Measurements from ENCODE around the gene KCNK5. TPM values are rescaled to one million over a fixed set of nuclear protein-coding genes. Genes with fewer than 3 reads are reported as not detected.

The KCNK5 gene
- total RNA-seq, 4 donors from 2014 or later = 1.0 to 4.8 (median 2.0) TPM

- intact Hi-C loops (cut with DNase I; ENCODE audit: low total_unique reads) = no loop called here
- no peak for TF ChIP-seq POLR2A (IDR thresholded peaks at IDR 0.05)
- TF ChIP-seq CTCF (IDR thresholded peaks at IDR 0.05) = no peak
- Histone ChIP-seq H3K36me3 (no peaks in the 10 kb centered on the region), H3K27ac (no peak overlapping the region), H3K4me1 (no peaks in the 10 kb centered on the region), H3K4me3 (no peak overlapping the region), H3K9me3 (no peaks in the 10 kb centered on the region), H3K27me3 (no peaks in the 10 kb centered on the region)
- no peak for DNase-seq
Observed at GRCh38 chr6:39263303-39264037, 34.2 kb upstream of the KCNK5 start.

DNA sequence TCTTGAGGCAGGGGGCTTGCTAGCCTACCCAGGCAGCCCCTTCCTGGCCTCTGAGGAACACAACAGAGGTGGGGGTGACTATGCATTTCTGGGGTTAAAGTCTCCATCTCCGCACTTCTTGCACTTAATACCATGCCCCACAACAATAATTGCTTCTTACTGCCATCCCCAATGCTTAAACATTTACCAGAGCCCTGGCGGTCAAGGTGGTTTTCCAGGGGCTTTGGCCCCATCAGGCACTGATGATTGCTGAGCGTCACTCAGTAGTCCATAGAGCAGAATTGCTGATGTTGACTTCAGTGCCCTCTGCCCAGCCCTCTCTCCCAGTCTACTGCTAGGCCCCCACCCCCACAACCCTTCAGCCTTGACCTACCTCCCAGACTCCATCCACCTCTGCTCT lies 32.5 kb upstream of the KCNK5 start:
- no peak overlapping the region for H3K4me3 ChIP-seq
- intact Hi-C loops (cut with DNase I; ENCODE audit: low total_unique reads) = no loop called here
- no peaks in the 10 kb centered on the region for H3K27me3 ChIP-seq
- H3K4me1 ChIP-seq = no peaks in the 10 kb centered on the region
- no peaks in the 10 kb centered on the region for H3K9me3 ChIP-seq
- H3K36me3 ChIP-seq = no peaks in the 10 kb centered on the region
- DNase-seq = no peak
- TF ChIP-seq POLR2A (IDR thresholded peaks at IDR 0.05) (no peak), CTCF (IDR thresholded peaks at IDR 0.05) (no peak)
- H3K27ac ChIP-seq = no peak overlapping the region

DNA sequence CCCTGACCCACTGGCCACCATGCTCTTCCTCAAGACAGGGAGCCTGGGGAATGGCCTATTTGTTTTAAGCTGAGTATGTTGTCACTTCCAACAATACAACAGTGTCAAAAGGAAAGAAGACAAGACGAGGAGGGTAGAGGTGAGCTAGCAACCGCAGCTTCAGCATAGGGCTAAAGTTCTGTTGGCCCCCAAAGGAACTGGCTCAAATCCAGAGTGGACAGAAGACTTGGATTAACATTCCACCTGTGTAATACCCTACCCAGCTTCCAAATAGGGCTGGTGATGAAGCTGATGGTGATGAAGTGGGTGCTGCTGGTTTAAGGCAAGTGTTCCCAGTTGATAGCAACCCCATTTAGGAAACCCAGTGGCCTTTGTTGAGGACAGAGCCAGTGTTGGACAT lies 31.7 kb upstream of the KCNK5 start:
- H3K36me3 ChIP-seq = no peaks in the 10 kb centered on the region
- no peaks in the 10 kb centered on the region for H3K27me3 ChIP-seq
- no peak for DNase-seq
- no peak overlapping the region for H3K27ac ChIP-seq
- intact Hi-C loops (cut with DNase I; ENCODE audit: low total_unique reads) = no loop called here
- no peaks in the 10 kb centered on the region for H3K4me1 ChIP-seq
- no peak overlapping the region for H3K4me3 ChIP-seq
- TF ChIP-seq CTCF (IDR thresholded peaks at IDR 0.05) (no peak), POLR2A (IDR thresholded peaks at IDR 0.05) (no peak)
- no peaks in the 10 kb centered on the region for H3K9me3 ChIP-seq

DNA sequence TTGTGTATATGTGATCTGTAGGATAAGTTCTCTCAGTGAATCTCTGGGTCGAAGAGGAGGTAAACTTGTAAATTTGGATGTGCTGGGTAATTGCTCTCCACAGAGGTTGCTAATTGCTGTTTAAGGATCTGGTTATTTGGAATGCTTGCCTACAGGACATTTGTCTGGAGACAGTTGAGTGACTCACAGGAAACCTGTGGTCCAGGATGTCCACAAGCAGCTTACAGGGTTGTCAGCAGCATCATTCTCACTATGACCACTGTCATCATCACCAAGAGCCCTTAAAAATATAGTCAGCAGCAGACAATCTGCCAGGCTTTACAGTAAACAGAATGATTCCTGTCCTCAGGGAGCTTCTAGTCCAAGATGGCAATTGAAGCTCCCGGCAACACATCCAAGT lies 31.2 kb upstream of the KCNK5 start:
- no peaks in the 10 kb centered on the region for H3K27me3 ChIP-seq
- H3K9me3 ChIP-seq = no peaks in the 10 kb centered on the region
- intact Hi-C loops (cut with DNase I; ENCODE audit: low total_unique reads) = no loop called here
- H3K36me3 ChIP-seq = no peaks in the 10 kb centered on the region
- no peak for DNase-seq
- H3K4me3 ChIP-seq = no peak overlapping the region
- no peak for TF ChIP-seq POLR2A (IDR thresholded peaks at IDR 0.05)
- no peak for TF ChIP-seq CTCF (IDR thresholded peaks at IDR 0.05)
- H3K27ac ChIP-seq = no peak overlapping the region
- H3K4me1 ChIP-seq = no peaks in the 10 kb centered on the region

GRCh38 chr6:39256294-39256940 lies 27.1 kb upstream of the KCNK5 start:
- no peaks in the 10 kb centered on the region for H3K9me3 ChIP-seq
- intact Hi-C loops (cut with DNase I; ENCODE audit: low total_unique reads) = no loop called here
- H3K27ac ChIP-seq = no peak overlapping the region
- TF ChIP-seq POLR2A (IDR thresholded peaks at IDR 0.05) = no peak
- no peak for TF ChIP-seq CTCF (IDR thresholded peaks at IDR 0.05)
- no peak for DNase-seq
- H3K4me3 ChIP-seq = no peak overlapping the region
- no peaks in the 10 kb centered on the region for H3K4me1 ChIP-seq
- H3K27me3 ChIP-seq = no peaks in the 10 kb centered on the region
- H3K36me3 ChIP-seq = no peaks in the 10 kb centered on the region

Measured in uterus (tissue), 4 donors.